NCI-H1048 (cell line): Measurements from ENCODE around the gene COL27A1.

Source experiments
- DNase-seq: peaks from one replicate; lab custom pipeline; 2025; lab: John Stamatoyannopoulos, UW

Gene COL27A1

DNA sequence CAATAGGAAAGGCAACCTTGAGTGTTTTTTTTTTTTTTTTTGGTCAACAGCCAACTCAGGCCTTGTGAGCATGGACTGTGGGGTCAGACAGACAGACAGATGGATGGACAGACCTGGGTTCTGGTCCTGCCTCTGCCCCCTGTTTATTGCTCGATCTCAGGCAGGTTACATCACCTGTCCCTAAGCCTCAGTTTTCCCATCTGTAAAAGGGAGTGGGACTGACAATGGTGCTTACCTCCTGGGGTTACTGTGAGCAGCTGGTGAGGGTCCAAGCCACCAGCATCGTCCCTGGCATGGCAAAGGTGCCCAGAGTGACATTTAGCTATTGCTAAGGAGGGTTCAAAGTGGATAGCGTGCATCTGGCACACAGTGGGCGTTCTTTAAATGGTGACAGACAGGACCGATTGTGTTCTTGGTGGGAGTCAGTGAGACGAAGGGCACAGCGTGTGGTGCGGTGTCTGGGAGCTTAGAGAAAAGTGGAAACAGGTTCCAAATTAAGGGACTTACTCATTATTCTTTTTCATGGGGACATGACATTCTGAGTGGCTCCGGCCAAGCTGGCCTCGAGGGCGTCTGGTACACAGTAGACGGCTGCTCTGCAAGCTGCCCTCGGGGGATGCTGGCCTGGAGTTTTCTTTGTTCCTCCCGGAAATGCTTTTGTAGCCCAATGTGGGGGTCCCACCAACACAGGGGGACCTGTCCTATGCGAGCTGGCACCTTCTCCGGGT is 72.1 kb downstream of the COL27A1 start:
- no peak for DNase-seq

DNA sequence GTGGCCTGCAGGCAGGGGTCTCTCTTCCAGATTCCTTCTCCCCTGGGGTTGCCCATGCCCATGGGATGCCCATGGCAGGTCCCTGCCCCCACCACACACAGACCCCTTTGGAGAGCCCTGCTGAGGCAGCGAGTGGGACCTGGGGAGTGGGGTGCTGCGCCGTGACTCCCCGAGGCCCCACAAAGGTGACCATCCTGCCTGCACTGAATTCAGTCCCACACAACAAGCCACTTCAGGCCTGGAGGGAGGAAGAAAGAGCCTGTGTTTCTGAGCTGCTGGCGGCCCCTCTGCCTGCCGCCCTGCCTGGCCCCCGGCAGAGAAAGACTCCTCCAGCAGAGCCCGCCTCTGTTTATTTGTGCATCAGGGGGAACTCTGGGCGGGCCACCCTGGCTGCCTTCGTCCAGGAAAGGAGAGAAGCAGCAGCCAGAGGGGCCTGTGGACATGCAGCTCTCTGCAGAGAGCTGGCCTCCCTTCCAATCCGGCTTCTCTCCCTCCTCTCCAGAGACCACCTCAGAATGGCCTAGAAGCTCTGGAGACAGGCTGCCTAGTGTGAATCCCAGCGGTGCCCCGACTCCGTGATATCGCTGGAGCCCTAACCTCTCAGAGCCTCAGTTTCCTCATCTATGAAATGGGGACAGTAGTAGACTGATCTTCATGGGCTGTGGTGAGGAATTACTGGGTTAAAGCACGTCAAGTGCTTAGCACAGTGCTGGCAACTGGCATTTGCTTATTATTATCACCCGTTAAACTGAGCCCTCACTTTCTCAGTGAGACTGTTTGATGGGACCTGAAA is 72.9 kb downstream of the COL27A1 start:
- DNase-seq, result no peak

GRCh38 chr9:114229295-114229694 is 74.0 kb downstream of the COL27A1 start:
- no peak for DNase-seq

DNA sequence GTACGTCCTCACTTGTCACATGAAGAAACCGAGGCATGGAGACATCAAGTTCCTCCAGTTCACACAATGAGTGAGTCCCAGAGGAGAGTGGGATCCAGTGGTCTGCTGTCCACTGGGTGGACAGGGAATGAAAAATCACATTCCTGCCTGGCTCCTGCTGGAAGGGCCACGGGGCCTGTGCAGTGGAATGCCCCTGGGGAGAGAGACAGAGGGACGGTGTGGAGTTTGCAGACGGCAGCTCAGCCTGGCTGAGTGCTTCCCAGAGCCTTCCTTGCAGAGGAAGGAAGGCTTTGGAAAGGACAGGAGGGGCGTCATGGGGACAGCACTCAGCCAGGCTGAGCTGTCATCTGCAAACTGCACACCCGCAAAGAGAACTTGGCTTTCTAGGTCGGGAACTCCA is 74.7 kb downstream of the COL27A1 start:
- no peak for DNase-seq

DNA sequence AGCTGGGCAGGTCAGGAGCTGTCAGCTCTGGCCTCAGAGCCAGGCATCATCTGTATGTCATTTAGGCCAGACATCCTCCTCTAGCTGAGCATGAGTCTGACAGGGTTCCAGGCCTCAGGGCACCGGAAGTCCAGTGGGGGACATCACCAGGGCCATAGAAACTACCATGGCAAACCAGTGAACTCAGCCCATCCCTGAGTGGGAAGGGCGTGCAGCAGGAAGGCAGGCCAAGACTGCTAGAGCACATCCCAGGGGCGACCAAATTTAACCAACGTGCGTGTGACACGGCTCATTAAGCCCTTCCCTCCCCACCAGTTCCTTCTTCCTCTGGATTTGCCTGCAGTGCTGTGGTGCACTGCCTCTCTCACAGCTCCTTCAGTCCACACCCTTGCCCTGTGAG is 75.9 kb downstream of the COL27A1 start:
- DNase-seq, result no peak

- DNase-seq, result no peak
These were observed 76.5 kb downstream of the COL27A1 start for GRCh38 chr9:114231719-114232449.

- no peak for DNase-seq
These were observed 78.3 kb downstream of the COL27A1 start for GRCh38 chr9:114233491-114234185.

DNA sequence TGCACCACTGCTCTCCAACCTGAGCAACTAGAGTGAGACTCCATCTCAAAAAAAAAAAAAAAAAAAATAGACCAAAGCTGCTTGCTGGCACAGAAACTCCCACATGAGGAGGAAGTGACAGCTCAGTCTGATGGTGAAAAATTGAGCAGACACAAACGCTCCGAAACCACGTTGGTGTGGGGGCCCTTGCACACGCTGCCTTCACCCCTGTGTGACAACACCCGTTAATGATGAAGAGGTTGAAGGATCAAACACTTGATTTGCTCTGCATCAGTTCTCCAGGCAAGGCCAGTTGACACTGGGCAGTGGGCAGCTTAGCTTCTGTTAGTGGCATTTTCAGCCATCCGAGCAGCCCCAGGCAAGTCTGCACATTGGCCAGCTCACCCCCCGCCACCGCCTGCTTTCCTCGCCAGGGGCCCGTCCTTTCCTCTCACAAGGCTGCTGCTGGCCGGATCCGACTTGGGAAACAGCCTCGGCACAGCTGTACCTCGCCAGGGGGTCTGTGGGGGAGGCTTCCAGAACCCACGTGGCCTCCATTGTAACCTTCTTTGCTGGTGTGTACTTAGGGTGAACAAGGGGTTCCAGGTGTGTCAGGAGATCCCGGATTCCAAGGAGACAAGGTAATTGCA is 79.8 kb downstream of the COL27A1 start:
- DNase-seq, result no peak

DNA sequence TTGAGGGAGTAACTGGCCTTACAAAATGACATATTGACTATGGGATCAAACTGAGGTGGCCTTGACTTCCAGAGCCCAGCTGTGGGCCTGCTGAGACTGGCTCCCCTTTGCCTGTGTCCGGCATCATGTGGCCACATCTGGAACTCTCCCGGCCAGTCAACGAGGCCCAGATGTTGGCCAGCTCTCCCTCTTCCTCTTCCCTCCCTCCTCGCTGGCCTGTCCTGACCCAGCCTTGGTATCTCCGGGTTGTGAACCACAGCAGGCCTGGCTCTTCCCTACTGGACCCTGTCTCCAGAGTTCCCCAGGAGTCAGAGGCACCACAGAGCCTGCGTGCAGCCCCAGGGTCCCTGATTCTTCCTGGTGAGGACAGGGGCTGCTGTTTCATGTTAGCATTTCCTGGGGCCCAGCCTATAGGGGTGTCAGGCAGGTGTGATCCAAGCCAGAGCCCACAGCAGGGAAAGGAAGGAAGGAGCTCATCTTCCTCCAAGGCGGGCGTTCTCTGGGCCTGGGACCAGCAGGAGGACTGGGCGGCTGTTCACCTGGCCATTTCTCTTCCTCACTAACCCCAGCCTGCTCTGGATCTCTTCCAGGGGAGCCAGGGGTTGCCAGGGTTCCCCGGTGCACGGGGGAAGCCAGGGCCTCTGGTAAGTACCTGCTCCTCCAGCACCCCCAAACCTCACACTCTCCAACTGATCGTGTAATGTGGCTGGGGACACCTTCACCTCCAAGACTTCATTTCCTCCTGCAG is 81.2 kb downstream of the COL27A1 start:
- DNase-seq, result no peak

DNA sequence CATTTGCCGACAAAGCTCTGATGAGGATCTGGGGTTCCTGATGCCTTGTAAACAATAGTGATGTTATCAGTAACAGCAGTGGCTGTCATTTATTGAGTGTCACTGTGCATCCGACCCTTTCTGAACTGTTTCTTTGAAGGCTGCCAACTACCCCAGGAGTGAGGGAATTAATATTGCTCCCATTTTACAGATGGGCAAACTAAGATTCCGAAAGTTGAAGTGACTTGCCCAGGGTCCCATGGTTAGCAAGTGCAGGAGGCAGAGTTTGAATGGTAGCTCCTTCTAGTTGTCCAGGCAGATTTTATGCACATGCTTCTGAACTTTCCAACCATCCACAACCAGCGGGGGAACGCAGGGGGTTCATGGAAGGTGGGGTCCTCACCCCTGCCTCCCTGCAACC is 81.9 kb downstream of the COL27A1 start:
- no peak for DNase-seq

DNA sequence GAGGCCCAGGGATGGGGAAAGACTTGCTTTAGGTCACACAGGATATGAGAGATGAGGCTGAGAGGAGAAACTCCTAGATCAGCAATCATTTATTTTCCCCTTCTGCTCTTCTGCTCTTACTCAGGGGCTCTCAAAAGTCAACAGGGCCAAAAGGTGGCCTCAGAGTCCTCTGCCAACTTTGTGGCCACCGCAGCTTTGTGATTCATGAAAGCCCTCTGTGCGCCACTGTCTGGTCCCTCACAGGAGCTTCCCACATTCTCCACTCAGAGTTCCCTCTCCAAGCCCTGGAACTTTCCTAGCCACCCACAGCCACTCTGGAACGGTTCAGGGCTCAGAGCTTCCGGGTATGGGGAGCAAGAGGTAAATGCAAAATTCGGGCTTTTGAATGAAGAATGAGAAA is 82.4 kb downstream of the COL27A1 start:
- DNase-seq, result no peak

DNA sequence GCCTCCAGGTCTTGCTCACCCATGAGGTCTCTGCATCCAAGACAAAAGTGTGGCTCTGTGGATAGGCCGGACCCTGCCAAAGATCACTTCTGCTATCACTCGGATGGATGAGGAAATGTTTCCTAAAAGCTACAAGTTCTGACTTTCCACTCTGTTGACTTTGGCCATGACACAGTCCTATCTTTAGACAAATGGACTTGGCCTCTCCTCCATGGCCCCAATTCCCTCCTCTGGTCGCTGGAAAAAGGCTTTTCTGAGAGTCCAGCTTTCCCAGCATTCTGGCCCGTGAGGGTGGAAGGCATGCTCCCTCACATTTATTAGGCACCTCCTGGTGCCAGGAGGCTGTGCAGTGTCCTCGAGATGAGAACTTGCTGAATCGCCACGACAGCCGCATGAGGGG is 83.1 kb downstream of the COL27A1 start:
- no peak for DNase-seq

GRCh38 chr9:114238891-114239875 is 83.8 kb downstream of the COL27A1 start:
- DNase-seq, result no peak

DNA sequence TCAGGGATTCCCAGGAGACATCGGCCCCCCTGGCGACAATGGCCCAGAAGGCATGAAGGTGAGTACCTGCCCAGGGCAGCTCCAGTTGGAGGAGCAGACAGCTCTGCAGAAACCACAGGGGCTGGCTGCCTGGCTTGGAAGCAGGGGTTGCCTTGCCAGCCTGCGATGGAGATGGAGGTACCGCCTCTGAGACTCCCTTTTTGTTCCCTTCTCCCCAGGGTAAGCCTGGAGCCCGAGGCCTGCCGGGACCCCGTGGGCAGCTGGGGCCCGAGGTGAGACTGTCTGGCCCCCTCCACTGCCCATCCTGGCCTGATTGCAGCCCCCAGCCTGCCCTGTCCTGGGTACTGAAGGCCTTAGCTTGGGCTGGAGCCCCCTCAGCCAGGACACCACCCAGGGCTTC is 84.9 kb downstream of the COL27A1 start:
- no peak for DNase-seq

DNA sequence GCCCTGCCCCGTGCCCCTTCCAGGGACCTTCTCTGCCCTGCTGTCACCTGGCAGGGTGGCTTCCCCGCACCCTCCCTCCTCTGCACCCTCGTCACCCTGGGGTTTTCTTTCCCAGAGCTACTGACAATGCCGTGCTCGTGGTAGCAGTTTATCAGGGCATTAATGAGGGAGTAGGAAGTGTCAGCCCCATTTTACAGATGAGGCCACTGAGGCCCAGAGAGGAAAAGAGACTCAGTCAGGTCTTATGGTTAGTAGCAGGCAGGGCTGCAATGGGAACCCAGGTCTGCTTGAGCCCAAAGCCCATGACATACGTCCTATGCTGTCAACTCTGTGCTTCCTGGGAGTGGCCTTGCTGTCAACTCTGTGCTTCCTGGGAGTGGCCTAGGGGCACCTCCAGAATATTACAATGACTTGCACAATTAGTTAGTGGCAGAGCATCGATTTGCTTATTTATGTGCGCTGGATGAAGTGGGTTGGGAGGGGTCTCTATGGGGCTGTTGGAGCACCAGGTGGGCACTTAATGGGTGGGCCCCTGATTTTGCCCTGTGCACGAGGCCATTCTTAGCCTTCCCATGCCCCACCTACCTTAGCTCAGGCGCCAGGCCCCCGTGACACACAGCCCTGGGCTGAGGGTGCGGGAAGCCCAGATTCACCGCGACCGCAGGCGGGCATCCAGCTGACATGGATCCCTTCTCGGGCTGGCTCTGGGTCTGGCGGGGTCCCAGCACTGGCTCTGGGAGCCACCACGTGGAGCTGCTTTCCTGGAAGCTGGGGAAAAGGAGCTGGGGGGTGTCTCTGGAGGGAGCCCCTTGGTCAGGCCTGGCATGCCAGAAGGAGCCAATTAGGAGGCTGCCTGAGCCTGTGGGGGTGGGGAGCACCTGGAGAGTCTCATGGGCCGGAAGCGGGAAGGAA is 85.6 kb downstream of the COL27A1 start:
- DNase-seq, result no peak

DNA sequence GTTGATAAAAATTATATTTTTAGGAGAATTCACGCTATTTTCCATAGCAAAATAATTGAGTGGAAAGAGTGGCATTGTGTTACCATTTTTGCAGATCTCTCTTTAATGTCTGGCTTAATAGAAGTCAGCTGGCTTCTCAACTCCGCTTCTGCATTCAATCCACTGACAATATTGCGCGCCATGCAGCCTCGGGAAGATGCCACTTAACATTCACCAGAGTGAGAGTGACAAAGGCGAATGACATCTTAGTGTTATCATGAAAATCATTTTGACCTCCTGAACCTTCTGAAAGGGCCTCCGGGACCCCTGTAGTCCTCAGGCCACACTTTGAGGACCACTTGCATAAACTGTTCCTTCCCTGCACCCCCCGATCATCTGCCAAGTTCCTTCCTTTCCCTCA is 87.5 kb downstream of the COL27A1 start:
- DNase-seq, result no peak

DNA sequence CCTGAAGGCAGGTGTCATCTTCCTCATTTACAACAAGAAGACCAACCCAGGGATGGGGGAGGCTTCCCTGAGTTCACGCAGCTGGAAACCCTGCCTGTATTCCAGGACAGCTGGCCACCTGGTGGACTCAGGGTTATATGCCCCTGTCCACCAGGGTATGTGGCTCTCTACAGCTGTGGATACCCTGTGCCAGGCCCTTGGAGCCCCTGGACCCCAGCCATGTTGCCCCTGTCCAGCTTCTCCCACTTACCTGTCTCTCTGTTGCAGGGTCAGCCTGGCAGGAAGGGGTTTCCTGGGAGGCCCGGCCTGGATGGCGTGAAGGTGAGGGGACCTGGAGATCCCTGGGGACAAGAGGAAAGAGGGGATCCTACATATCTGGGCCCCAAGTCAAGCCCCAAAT is 87.9 kb downstream of the COL27A1 start:
- no peak for DNase-seq

GRCh38 chr9:114244570-114244969 is 89.2 kb downstream of the COL27A1 start:
- DNase-seq, result no peak

- no peak for DNase-seq
These were observed 91.2 kb downstream of the COL27A1 start for GRCh38 chr9:114246558-114246957.
